CD4-positive, alpha-beta T cell treated with Interleukin-6 for 4 hours (primary cell): ENCODE results near the gene CEP162.
"Not testable (repeated sequence)": the region's sequence is repeated elsewhere in the genome, so short reads cannot be mapped to it uniquely, and the experiment has no call there.

ENCODE experiments used
- DNase-seq: peaks from one replicate; pipeline ENCODE4 v3.0.0-alpha.2; 2020; ENCODE audit warnings: mixed read lengths

The CEP162 gene

DNA sequence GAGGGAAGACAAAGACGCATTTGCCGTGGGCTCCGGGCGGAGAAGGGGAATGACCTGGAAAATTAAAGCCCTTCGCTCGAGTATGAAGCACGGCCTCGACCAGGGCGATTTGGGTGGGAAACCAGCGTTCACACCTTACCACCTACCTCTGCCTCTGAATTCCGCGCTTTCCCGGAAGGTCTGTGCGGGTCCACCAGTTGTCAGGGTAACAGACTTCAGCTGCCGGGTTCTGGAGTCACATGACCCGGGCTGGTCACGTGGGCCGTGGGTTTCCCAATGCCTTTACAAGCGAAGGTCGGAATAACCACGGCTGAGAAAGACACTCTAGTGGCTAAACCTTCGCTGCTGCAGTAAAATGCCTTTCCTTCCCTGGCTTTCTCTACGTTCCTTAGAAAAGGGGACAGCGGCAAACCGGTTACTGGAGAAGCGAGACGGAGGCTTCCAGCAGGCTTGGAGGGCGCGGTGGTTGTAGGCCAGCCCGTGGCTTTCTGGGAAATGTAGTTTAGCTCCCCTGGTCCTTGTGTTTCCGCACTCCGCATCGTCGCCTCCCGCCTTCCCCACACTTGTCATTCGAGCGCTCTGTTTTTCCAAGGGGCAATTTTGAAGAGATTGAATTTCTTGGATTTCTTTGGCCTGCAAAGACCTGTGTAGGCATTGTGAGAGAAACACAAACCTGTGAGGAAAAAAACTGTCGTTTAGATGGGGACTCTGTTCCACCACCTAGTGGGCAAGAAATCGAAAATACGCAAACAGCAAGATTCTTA is at the start of gene CEP162:
TSS of gene CEP162 (minus strand) at position 210 of the 764 bp plus-strand sequence. CDS start 1,250 bp downstream, outside the sequence.
- peak; percentile 89 for DNase-seq

- DNase-seq = no peak
Measured at GRCh38 chr6:84274856-84275255, 47.4 kb upstream of the CEP162 start.

DNA sequence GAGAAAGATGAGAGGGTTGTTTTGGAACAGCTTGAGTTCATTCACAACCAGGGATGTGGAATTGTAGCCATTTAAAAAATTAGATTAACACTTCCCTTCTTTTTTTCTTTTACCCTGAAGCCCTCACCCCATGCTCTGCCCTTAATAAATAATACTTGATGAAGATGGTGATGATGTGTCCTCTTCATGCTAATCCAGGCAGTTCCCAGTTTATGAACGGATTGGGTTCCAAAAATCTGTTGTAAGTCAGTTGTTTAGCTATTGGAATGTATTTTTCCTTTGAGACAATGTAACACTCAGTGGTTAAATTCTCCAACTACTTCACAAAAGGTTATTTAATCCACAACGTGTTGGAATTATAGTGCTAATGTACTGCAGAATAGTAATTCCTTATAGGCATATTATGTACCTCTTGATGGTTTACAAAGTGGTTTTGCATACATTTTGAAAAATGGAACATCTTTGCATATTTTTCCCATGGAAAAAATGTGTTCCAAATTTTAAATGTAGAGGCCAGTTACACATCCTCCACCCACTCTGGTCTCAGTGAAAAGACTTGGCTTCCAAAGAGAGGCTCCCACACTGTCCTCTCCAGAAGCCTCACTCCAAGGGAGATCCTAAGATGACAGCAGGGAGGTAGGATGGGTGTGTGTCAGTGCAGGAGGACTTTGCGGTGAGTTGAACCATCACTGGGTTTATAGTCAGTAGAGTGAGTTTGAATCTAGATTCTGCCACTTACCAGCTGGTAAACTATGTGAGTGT is 45.8 kb upstream of the CEP162 start:
- DNase-seq = no peak

GRCh38 chr6:84272298-84272697 is 44.9 kb upstream of the CEP162 start:
- DNase-seq = no peak

DNA sequence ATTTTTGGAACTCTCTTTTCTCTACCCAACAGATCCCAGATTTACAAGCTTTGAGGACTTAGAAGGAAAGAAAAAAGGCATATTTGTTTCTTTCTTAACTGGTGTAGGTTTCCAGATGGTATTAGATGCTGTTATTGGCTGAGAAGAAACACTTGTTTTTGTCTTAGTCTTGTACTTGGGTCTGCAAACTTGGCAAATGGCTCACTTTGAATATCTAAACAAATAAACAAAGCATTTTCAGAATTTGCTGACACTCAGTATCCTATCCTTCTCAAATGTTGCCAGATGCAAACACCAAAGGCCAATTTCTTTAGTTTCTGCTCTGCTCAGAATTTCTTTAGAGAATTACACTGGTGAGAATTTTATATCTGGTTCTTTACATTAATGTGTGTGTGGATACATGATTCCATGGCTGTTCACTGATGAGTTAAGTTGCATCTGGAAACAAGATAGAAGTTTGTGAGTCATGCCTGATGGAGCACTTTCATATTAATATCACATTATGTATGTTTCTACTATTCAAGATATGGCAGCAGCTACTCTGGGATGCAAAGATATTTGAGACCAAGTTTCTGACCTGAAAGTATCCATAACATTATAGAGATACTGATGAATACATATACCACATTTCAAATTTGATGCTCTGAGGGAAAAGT is 43.7 kb upstream of the CEP162 start:
- DNase-seq = no peak

DNA sequence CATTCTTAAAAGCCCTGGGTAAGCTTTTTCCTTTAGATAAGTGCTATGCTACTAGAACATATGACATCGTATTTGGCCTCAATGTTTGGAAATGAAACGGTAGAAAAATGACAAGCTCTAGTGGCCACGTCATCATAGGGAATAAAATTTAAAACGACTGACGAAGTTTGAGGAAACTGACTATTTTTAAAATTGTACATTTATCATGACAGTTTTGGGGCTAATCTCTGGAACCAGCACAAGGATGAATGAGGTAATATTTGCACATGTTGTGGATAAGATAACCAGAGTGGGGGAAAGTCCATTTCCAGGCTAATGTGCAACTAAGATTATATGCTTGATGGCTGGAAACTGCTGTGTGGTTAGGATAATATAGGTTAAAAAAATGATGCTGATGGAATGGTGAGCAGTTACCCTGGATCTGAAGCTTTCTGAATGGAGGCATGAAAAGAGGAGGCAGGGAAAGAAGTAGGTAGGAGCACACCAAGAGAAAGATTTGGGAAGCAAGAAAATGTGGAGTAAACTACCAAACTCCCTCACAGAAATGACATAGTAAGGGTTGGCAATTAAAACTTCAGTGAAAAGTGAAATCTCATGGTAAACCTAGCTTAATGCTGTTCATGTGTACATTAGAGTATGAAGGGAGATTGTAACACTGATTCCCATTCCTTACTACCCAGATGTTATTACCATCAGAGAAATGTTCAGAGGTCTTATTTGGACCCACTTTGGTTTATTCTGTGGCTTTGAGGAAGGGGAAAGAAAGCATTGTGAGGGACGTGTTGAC is 42.7 kb upstream of the CEP162 start:
- no peak for DNase-seq

- no peak for DNase-seq
Measured at GRCh38 chr6:84268781-84269180, 41.3 kb upstream of the CEP162 start.

DNA sequence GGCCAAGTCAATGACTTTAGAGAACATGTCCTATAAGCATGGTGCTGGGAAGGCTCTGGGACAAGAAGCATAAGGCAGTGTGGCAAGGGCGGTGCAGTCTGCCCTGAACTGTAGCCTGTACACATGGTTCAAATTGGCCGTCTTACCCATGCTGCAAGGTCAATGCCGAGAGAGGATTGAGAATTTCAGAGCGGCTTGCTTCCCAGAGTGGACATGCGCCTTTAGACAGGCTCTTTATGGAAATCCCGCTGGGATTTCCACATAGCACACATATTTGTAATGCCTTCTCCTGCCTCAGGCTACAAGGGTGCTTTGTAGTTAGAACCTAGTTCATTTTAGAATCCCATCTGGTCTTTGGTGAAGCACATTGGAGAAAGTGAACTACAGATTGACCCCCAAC is 36.1 kb upstream of the CEP162 start:
- DNase-seq = no peak

GRCh38 chr6:84260926-84261325 is 33.5 kb upstream of the CEP162 start:
- no peak for DNase-seq

GRCh38 chr6:84260196-84260595 is 32.8 kb upstream of the CEP162 start:
- no peak for DNase-seq

- no peak for DNase-seq
Measured at GRCh38 chr6:84258866-84259265, 31.4 kb upstream of the CEP162 start.

DNA sequence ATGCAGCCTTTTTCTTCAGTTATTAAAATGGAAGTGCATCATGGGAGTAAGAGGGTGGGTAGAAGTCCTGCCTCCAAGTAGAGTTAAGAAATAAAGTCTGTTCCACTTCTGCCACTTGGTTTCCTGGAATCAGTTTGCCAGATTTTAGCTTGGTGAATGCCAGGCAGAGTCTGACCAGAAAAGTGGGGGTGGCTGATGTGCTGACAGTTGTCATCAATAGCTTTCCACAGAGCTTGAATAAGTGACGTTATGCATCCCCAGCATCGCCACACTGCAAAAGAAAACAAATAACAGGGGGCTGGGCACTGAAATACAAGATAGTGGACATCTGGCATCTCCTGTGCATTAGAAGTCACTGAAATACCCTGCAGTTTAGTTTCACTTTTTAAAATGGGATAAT is 30.8 kb upstream of the CEP162 start:
- DNase-seq = no peak

DNA sequence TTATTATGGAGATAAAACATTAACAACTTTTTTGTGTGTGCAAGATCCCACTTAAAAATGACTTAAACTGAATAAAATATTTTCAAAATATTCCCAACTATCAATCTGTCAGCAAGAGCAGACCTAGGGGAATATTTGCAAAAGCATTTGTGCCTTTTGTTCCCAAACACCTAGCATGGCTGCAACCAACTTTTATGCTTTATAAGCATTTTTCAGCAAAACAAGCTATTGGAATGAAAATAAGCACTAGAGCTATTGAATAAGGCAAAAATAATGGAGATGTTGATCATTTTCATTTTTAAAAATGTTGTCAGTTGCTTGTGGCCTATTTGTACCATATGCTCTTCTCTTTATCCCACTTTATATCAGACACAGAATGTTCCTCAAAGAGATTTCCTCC is 28.2 kb upstream of the CEP162 start:
- DNase-seq = no peak

DNA sequence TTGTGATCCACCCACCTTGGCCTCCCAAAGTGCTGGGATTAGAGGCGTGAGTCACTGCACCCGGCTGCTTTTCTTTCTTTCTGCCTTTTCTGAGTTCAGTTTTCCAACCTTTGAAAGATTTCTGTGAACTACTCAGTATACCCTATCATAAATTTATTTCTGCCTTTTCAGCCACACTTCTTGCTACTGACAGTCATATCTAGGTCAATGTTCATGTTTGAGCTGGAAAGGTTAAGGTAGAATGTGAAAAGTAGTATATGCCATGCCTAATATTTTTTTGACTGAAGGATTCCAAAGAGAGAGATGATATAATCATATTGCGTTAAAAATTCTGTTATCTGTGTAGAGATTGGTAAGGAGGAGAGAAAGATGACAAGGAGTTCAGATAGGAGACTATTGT is 25.9 kb upstream of the CEP162 start:
- DNase-seq = no peak

- DNase-seq = no peak
Measured at GRCh38 chr6:84251891-84252539, 24.6 kb upstream of the CEP162 start.

GRCh38 chr6:84249724-84250123 is 22.3 kb upstream of the CEP162 start:
- no peak for DNase-seq

DNA sequence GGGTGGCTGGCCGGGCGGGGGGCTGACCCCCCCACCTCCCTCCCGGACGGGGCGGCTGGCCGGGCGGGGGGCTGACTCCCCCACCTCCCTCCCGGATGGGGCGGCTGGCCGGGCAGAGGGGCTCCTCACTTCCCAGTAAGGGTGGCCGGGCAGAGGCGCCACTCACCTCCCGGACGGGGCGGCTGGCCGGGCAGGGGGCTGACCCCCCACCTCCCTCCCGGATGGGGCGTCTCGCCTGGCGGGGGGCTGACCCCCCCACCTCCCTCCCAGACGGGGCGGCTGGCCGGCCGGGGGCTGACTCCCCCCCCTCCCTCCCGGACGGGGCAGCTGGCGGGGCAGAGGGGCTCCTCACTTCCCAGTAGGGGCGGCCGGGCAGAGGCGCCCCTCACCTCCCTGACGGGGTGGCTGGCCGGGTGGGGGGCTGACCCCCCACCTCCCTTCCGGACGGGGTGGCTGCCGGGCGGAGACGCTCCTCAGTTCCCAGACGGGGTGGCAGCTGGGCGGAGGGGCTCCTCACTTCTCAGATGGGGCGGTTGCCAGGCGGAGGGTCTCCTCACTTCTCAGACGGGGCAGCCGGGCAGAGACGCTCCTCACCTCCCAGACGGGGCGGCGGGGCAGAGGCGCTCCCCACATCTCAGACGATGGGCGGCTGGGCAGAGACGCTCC is 17.1 kb upstream of the CEP162 start:
- DNase-seq = not testable (repeated sequence)

- no peak for DNase-seq
Measured at GRCh38 chr6:84243240-84243639, 15.8 kb upstream of the CEP162 start.

DNA sequence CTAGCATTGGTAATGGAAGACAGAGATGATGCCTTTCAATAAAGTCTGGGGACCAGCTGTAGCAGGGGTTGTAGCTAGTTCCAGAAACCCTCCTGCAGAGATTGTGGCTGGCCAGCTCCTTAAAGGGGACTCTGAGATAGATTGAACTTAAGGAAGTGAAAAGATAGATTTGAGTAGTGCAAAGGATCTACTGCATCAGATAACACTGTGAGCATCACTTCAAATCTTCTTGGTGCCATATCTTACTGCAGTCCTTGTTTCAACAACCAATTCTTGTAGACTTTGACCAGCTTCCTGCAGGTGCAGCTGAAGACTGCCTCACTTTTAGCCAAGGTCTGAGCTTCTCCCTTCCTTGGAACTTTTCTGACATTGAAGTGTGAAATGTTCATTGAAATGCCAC is 14.8 kb upstream of the CEP162 start:
- no peak for DNase-seq

DNA sequence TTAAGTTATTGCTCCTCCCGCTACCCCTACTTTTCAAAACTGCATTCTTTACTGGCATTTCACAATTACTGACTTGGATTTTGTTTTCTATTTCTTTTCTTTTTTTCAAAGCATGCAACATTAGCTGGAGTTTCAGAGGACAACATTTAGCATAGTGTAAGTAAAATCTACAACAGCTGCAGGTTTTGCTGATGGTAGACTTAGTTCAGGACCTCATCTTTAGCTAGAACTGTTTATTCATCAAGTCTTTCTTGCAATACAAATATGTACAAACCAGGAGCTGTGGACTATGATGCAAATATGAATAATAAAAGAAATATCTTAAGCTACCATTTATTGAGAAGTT is 728 bp upstream of the CEP162 start:
- DNase-seq = no peak

- no peak for DNase-seq
Measured at GRCh38 chr6:84227044-84227433, 404 bp downstream of the CEP162 start.

DNA sequence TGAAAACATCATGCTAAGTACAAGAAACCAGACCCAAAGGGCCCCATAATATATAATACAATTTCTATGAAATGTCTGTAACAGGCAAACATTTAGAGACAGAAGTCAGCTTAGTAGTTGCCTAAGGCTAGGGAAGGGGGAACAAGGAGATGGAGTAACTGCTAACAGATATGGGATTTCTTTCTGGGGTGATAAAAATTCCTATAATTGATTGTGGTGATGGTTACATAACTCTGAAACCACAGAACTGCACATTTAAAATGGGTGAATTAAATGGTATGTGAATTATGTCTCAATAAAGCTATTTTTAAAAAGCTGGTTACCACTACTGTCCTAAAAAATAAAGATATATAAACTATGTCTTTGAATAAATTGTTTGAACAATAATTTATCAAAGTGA is 3.2 kb downstream of the CEP162 start:
- DNase-seq = no peak
